Epithelial cell of proximal tubule (primary cell): ENCODE results near the gene TBC1D8. TPM values are rescaled to one million over a fixed set of nuclear protein-coding genes. Genes with fewer than 3 reads are reported as not detected.

Experiments used
- DNase-seq: peaks from one replicate; pipeline ENCODE4 v3.0.0-alpha.2; 2011; ENCODE audit warnings: low read depth
- H3K4me3 ChIP-seq: 2 replicates; pipeline ENCODE4 v1.5.1; 2011; ENCODE audit warnings: low read depth, mild to moderate bottlenecking, low read length
- total RNA-seq: library from RNA; depleted of rRNA; stranded (reverse); fragments of >200 nt; gene quantifications from 2 replicates; pipeline ENCODE4 v1.2.3, GENCODE V29; 2015
- TF ChIP-seq, protein P1 (sequence below): conservative IDR thresholded peaks from 2 replicates; pipeline ENCODE4 v1.5.1; 2012; ENCODE audit warnings: low read depth, mild to moderate bottlenecking, low read length

Gene TBC1D8
- total RNA-seq, 1 donor from 2014 or later: 20.5 TPM

DNA sequence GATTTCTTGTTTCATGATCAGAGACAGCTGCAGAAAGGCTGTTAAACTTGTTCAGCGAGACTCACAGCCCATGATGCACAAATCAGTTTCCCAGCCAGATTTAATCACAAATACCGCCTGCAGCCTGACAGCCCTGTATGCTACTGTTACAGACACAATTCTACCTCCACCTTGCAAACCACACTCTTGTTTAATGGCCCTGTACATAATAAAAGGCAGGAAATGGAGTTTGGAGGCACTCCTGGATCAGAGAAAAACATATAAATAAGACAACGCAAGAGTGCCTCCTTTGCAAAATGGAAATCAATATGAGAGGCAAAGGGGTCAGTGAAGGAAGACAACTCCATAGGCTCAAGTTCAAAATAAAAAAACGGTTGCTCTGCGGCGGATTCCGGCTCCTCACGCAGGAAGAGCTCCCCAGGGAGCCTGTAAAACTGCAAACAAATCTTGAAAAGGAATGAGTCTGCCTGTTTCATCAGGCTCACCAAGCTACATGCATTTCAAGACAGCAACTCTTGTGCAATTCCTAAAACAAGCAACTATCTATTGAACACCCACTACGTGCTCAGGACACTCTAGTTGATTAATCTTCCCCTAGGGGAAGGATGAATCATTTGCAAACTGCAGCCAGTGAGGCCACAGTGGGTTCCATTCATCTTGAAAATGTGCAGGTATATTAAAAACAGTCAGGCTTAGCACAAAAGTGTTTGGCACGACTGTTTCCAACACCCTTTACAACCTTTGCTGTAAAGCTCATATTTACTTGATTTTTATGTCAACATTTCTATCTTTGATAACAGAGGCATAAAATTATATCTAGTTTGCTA is 37.5 kb downstream of the TBC1D8 start:
- no peak overlapping the region for H3K4me3 ChIP-seq
- no peak for DNase-seq

DNA sequence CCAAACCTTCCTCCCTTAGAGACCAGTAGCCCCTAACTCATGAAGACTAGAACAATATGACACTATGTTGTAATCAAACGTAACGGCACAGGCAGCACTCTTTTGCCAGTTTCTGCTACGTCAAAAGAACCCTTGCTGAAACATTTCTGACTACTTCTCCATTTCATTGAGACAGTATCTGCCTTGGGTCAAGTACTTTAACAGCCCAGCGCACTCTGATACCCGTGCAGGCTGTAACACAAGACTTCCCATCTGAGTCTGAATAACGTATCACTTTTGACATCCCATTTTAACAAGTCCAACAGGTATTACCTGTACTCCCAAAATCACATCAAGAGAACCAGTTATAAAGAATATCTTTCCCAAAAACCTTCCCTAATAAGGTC is 38.4 kb downstream of the TBC1D8 start:
- no peak for DNase-seq
- TF ChIP-seq, protein P1, sequence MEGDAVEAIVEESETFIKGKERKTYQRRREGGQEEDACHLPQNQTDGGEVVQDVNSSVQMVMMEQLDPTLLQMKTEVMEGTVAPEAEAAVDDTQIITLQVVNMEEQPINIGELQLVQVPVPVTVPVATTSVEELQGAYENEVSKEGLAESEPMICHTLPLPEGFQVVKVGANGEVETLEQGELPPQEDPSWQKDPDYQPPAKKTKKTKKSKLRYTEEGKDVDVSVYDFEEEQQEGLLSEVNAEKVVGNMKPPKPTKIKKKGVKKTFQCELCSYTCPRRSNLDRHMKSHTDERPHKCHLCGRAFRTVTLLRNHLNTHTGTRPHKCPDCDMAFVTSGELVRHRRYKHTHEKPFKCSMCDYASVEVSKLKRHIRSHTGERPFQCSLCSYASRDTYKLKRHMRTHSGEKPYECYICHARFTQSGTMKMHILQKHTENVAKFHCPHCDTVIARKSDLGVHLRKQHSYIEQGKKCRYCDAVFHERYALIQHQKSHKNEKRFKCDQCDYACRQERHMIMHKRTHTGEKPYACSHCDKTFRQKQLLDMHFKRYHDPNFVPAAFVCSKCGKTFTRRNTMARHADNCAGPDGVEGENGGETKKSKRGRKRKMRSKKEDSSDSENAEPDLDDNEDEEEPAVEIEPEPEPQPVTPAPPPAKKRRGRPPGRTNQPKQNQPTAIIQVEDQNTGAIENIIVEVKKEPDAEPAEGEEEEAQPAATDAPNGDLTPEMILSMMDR: no peak
- H3K4me3 ChIP-seq: no peak overlapping the region

More for the DNA sequence above, 37.5 kb downstream of the TBC1D8 start:
- TF ChIP-seq, protein P1: no peak

DNA sequence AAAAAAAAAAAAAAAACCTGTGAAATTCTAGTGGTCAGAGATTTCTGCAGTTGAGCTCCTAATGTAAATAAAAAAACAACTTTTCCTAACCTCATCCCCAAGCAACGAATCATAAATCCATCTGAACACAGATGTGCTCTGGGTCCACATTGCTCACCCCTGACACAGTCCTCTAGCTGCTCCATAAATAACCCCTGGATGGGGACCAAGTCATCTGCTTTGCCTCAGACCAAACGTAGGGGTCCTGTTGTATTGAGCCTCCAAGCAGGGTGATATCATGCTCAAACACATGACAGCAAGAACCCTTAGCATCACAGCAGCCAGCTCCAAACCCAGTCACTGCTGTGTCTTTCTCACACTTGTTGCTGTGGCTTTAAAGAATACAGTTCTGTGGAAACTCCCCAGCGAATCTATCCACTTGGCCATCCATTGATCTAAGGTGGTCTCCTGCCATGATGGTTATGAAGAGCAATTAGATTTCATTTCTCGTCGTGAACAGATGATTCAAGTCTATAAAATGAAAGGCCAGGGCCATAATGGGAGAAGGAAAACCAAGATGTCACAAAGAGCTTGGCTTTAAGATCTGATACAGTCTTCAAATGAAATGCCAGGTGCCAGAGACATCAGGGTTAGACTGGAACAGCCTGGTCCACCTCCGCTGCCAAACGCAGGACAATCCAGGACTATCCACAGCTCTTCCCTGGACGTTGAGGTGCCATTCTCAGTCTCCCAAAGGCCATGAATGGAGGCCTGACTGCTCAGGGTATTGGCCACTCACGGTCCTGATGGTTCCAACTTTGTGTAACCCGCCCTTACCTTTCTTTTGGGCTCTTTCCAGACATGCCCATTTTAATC is 39.0 kb downstream of the TBC1D8 start:
- no peak overlapping the region for H3K4me3 ChIP-seq
- no peak for DNase-seq
- TF ChIP-seq, protein P1: no peak

DNA sequence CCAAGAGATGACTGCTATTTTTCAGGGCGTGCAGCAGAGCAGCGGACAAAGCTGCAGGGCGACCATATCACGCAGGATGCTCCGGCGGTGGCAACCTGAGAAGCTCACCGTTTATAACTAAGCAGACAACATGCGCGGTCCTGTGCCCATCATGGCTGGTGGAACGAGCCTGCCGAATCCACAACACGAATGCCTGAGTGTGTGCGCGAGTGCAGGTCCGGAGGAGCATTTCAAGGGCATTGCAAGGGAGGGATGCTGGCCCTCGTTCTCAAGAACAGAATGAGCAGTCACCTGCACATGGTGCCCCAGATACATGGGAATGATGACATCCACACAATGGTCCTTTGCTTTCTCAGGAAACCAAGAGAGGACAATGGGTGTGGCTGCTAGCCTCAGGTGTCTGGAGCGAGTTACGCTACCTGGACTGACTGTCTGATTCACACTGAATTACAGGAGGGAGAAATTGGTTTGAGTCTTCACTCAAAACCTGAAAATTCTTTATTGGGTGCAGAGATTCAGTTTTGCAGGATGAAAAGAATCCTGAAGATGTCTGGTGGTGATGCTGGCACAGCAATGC is 39.8 kb downstream of the TBC1D8 start:
- no peak overlapping the region for H3K4me3 ChIP-seq
- DNase-seq: no peak
- TF ChIP-seq, protein P1: no peak

DNA sequence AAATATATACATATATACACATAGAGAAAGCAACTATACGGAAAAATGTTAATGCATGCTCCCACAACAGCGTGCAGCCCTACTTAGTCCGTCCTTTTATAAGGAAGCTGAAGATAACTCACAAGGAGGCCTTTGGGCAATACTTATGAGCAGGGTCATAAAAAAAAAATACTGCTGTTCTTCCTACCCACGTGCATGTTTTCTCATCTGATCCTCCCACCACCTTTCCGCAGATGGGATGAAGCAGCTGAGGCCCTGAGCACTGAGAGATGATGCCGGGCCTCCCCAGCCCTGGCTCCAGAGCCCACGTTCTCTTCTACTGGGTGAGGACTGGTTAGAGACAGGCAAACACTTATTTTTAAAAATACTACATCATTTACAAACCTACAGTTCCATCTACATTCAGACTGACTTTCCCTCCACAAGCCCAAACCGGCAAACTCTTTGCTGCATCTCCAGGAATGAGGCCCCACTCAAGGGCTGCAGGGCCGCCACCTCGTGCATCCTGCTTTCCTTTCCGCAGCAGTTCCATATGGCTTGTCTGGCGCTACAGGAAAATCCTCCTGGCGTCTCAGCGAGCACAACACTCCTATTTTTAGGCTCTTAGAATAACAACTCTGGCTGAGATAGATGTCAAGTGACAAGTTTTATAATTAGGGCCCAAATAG is 41.6 kb downstream of the TBC1D8 start:
- H3K4me3 ChIP-seq: no peak overlapping the region
- TF ChIP-seq, protein P1: no peak
- no peak for DNase-seq

DNA sequence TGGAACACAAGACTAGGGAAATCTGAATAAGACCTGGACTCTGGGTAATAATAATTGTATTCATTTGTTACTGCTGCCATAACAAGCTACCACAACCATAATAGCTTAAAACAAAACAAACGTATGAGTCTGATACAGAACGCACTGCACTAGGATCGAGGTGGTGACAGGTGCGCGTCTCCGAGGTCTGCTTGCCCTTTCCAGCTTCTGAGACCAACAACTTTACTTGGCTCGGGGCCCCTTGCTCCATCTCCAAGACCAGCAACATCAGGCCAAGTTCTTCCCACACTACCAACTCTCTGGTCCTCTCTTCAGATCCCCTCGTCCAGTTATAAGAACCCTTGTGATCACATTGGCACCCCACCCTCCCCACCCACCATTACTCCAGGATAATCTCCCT is 42.8 kb downstream of the TBC1D8 start:
- no peak overlapping the region for H3K4me3 ChIP-seq
- TF ChIP-seq, protein P1: no peak
- DNase-seq: no peak
